GM19023 (cell line): ENCODE measurements around the gene KLHL30.
"Not testable (repeated sequence)": the region's sequence is repeated elsewhere in the genome, so short reads cannot be mapped to it uniquely, and the experiment has no call there.

ENCODE experiments used
- ATAC-seq: cut with Tn5 transposase; IDR thresholded peaks from one replicate; pipeline ENCODE4 v1.9.1; 2021; ENCODE audit warnings: mild to moderate bottlenecking, moderate library complexity; ENCODE audit not compliant: unreplicated experiment

Gene KLHL30

DNA sequence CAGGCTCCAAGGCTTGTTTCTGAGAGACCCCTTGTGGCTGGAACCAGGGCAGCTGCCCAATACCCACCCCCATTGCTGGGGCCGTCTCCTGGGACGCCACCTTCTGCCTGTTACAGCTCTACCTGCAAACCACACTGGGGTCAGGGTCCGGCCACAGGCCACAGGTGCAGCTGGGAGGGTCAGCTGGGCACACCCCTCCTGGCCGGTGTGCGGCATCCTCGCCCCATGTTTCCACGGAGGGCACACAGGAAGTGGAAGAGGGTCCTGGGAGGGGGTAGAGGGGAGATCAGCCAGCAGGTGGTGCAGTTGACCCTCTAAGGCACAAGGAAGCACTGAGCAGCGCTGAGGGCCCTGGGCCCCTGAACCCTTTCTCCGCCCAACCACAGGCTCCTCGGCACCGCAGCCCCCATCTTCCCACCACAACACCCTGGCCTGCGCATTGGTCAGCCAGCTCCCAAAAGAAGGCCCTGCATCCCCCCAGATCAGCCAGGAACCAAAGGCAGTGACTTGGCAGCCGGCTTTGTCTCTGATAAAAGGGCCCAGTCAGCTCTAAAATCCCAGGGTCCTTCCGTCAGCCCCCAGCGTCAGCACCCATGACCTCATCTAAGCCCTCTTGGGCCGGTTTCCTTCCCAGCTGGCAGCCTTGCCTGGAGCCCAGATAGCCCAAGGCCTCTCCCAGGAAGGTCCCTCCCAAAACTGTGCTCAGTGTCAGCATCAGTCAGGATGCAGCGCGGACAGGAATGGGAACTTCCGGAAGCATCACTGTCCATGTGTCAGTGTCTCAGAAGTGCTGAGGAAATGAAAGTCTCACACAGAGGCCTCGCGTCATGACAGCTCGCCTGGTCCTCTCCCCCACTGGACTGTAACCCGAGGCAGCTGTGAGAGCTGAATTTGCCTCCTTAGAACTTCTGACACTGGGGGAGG lies 22.0 kb downstream of the KLHL30 start:
- ATAC-seq, result no peak

DNA sequence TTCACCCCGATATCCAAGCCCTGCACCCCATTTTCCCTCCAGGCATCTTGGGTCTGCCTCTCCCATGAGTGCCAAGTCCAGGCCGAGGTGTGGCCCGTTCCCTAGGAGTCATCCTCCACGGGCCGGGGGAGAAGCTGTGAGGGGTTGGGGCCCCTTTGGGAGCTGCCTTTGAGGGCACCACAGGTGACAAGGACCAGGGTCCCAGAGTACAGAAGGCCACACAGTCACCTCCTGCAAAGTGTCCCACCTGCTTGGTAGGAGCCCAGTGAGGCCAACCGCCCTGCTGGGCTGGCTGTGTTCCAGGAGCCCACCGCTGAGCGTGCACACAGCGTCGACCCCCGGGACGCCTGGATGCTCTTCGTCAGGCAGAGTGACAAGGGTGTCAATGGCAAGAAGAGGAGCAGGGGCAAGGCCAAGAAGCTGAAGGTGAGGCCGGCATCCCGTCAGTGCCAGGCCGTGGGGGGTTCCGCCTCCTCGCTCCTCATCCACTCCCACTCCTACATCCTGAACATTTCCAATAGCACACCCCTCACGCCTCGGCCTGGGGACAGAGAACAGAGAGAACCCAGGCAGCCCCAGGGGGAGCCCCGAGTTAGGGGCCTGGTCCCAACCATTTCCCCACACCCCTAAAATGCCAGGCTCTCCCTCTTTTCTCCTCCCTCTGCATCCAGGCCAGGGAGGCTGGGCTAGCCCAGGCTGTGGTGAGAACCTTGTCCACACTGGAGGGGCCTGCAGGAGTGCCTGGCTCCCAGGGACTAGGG lies 23.0 kb downstream of the KLHL30 start:
- ATAC-seq, result no peak

DNA sequence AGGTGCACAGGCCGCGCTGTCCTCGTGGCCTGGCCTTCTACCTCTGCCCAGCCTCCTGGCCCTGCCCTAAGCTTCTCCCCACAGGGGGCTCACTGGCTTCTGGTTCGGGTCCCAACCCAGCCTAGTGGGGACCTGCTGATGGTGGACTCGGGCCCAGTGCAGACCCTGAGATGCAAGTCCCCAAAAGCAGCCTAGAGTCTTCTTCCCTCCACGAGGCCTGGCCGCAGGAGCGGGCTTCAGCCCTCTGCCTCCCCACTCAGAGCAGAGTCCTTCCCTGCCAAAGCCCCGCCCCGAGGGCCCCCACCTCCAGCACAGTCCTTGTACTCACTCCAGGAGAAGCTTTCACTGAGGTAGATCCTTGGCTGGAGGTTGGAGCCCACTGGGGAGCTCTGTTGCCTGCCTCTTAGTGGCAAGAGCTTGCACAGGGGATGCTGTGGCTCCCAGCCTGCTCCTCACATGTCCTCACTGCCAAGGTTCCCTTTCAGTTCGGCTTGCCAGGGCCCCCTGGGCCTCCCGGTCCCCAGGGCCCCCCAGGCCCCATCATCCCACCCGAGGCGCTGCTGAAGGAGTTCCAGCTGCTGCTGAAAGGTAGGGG lies 23.9 kb downstream of the KLHL30 start:
- ATAC-seq, result no peak

DNA sequence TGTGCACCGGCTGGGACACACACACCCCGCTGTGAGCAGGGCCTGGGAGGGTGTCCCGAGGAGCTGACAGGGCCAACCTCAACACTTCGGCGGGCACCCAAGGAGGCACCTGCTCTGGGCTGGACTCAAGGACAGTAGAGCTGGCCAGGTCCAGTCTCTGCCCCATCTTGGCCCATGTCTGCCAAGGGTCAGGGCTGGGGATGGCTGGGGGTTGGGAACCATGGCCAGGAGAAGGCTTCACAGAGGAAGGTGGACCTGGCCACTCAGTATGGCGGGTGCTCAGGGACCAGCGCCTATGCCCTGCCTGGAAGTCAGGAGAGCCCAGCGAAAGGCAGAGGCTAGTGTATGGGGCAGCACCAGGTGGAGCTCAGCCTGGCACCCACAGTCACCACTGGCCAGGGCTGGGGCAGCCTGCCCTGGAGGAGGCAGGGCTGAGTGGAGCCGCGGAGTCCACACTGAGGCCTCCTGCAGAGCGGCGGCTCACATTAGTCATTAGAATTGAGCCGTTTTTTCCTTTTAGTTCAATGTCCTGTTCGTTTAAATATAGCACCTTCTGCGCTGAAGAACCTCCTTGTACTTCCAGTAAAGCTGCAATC lies 24.5 kb downstream of the KLHL30 start:
- no peak for ATAC-seq

DNA sequence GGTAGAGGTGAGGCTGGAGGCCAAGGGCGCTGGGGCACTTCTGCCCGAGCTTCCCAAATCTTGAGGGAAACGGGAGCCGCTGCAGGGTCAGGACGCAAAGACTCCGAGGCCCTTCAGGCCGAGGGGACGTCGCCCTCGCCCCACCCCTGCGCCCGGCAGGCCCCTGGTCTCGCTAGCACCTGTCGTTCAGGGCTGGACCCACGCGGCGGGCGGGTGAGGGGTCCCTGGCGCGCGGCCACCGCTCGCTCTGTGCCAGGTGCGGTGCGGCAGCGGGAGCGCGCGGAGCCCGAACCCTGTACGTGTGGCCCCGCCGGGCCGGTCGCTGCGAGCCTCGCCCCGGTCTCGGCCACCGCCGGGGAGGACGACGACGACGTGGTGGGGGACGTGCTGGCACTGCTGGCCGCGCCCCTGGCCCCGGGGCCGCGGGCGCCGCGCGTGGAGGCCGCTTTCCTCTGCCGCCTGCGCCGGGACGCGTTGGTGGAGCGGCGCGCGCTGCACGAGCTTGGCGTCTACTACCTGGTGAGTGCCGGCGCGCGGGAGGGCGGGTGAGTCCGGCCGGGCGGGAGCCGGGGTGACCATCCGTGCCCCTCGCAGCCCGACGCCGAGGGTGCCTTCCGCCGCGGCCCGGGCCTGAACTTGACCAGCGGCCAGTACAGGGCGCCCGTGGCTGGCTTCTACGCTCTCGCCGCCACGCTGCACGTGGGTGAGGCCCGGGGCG lies 25.2 kb downstream of the KLHL30 start:
- ATAC-seq, result no peak

DNA sequence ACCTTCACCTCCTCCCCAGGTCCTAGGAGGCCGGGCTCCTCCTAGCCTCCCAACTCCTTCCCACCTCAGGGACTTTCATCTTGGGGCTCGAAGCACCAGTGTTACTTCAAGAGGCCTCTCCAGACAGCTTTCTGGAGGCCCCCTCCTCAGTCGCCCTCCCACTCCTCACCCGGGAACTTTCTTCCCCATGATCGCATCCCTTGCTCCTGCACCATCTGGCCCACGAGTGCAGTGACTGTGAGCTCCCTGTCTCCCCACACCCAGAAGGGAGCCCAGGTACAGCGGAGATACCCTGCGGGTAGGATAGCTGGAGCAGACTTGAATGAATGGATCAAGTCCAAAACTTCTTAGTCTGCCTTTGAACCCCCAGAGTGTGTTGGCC lies 26.4 kb downstream of the KLHL30 start:
- ATAC-seq, result no peak

DNA sequence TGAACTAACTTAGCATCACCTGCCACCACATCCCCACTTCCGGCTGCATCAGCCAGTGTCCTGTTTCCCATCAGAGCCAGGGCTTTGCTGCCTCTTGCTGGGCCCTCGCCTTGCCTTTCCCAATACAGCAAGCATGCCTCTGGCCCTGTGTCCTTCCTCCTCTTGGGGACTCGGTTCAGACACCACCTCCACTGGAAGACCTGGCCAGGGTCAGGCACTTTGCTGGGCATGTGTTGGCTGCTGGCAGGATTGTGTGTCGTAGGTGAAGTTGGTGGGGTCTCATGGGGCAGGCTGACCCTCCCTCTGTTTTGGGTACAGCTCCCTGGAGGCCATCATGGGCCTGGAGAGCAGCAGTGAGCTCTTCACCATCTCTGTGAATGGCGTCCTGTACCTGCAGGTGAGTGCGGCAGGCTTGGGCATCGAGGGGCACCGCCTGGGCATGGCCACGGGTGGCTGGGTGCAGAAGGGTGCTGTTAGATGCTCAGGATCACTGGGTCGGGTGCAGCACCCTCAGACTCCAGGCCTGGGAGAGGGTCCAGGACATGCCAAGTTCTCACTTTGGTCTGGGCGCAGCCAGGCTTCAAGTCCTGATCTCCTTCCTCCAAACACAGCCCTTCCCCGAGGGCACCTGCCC lies 26.9 kb downstream of the KLHL30 start:
- ATAC-seq, result no peak

DNA sequence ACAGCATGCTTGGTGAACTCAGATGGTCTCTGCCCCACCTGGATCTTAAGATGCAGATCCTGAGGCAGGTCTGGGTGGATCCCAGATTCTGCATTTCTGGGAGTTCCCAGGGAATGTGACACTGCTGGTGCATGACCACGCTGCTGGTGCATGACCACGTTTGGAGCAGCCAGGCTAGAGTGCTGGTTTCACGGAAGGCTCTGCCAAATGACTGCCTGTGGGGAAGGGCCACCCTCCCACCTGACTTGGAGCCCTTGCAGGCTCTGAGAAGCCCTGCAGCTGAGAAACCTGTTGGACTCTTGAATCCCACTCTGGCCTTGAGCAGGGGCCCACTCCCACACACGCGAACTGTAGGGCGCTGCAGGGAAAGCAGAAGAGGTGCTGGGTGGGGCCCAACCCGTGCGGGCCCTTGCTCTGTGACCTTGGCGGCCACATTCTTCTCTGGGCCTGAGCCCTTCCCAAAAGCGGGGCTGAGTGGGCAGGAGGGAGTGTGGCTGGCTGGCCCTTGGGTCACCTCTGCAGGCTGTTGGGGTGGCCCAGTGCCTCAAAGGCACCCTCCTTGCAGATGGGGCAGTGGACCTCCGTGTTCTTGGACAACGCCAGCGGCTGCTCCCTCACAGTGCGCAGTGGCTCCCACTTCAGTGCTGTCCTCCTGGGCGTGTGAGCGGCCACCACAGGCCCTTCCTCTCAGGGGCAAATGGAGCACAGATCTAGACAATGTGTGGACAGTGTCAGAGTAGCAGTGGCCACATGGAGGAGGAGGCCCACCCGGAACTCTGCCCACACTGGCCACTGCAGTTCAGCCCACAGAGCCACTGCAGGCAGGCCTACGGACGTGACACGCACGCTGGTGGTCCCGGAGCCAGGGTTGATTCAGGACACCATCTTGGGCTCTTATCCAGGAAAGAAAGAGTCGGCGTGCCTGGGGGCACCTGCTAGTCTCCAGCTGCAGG lies 28.2 kb downstream of the KLHL30 start:
- no peak for ATAC-seq

DNA sequence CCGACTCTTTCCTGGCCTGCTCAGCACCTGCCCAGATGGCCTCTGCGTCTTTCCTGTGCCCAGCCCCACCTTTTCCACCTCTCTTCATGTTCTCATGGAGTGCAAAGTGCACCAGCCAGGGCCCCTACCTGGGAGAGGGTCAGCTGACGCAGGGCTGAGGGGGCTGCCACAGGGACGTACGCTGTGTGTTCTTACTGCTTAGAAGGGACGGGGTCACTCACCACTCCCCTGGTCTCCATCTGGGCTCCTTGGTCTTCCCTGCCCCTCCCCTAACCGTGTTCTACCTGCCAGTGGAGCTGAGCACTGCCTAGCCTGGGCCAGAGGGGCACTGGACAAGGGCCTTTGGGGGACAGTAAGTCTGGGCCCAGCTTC lies 28.9 kb downstream of the KLHL30 start:
- ATAC-seq, result no peak

DNA sequence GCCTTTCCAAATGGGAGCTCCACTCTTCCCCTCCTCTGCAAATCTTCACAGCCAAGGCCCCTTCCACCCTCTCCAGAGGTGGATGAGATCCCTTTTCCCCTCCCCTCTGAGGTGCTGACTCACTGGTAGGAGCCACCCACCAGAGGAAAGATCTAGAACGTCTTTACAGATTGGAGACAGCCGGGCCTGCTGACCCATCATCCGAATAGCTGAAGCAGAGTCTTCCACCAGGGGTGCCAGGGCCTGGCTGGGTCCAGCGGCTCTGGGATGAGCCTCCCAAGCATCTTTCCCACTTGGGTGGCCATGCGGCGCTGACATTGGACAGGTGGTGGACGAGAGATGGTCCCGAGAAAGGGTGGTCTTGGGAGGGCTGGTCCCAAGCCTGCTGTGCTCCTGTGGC lies 29.3 kb downstream of the KLHL30 start:
- ATAC-seq, result no peak

DNA sequence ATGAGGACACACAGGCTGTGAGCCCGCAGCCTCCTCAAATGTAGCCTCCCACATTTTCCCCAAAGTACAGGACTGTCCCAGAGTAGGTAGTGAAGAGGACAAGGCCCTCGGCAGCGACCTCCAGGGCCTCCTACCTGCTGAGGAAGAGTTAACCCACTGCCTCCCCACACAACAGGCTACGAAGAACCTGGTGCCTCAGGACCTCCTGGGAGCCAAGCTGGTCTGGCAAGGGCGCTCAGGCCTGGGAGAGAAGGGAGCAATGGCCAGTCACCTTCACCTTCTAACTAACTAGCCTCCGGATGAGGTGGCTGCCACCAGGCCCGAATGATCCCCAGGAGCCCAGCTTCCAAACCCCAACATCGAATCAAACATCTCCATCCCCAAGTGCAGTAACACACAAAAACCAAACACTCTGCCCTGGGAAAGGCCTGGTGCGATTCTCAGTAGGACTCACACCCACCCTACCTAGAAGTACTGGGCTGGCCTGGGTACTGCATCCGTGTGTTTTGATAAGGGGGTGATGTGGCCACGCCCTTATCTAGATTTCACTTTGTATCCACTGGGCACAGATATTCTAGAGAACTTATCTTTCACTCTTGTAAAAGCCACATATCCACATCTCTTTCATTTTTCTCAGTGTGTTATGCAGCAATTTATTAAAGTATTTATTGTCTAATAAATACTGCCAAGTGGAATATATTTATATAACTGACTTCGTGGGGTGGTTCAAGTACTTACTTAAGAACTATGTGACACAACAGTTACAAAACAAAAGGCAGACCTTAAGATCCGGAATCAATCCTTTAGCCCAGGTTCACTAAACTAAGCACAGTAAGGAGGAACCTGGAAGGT lies 30.0 kb downstream of the KLHL30 start:
- no peak for ATAC-seq

DNA sequence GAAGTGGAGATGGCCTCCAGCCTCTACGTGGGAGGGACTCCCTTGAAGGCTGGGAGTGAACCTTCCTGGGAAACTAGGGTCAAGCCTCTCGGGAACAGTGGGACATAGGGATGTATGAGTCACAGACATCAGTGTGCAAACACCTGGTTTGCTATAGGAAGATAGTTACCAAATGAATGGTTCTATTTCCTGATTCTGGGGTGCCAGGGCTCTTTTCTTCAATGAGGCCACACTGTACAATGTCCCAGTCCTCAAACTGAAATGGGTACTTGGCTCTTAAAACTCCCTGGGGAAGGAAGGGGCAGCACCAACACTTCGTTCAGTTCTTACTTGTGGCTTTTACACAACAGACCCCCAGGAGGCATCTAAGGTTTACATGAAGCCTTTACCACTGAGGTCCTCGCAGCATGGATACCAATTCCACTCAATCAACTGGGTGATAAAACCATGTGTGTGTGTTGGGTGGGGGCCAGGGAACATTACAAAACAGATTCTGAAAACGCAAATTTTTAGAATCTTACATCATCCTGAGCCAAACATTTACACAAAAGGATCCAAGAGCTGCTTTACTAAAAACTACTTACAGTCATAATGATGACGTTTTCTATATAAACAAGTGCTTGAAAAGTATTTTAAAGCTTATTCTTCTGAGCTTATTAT lies 30.7 kb downstream of the KLHL30 start:
- ATAC-seq, result no peak

DNA sequence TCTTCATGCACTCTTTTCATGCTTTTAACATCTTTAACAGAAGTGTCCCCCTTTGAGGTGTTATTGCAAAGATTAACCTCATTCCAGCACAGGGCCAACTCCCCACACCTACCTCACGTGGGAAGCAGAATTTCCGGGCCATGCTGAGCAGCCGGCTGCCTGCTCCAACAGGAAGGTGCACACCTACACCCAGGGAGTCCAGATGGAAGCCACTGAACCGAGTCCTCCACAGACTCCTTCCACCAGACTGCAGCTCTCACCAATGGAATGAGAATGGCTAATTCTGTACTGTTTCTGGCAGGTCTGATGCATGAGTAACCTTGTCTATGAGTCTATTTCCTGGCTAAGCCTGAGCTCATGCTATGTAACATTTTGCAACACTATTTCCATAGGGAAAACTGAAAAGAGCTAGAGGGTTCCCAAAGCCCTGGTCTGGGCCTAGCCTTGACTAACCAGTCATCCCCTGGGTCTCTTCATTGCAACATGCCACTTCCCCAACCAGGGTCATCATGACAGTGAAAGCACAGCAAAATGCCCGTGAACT lies 31.3 kb downstream of the KLHL30 start:
- ATAC-seq, result no peak

DNA sequence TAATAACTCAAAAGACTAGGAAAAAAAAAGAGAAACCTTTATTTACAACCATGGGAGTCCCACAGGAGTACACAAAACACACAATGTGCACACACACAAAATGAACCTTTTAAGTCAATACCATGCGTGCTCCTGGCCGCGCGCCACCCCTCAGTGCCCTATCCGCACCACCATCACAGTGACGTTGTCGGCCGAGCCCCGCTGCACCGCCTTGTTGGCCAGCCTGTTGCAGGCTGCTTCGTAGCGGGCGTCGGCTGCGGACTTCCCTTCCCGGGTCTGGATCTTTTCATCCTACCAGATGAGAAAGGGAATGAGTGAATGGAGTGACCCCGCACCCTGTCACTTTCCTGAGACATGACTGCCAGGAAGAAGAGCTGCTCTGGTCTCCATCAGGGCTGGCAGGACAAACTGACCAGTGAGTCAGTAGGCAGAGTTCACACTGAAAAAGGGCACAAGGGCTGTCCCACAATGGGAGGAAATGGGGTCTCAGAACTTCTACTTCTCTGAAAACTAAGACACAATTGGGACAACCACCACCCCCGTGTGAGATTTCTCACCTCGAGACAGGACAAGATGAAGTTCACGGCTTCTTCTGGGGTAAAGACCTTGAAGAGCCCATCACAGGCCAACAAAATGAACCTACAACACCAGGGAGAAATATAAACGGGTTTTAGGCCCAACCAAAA lies 32.1 kb downstream of the KLHL30 start:
- no peak for ATAC-seq

DNA sequence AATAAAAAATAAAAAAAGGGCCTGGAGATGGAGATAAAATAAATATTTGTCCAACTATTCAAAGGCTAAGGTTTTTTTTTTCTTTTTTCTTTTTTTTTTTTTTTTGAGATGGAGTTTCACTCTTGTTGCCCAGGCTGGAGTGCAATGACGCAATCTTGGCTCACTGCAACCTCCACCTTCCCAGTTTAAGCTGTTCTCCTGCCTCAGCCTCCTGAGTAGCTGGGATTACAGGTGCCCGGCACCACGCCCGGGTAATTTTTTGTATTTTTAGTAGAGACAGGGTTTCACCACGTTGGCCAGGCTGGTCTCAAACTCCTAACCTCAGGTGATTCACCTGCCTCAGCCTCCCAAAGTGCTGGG lies 32.6 kb downstream of the KLHL30 start:
- not testable (repeated sequence) for ATAC-seq

DNA sequence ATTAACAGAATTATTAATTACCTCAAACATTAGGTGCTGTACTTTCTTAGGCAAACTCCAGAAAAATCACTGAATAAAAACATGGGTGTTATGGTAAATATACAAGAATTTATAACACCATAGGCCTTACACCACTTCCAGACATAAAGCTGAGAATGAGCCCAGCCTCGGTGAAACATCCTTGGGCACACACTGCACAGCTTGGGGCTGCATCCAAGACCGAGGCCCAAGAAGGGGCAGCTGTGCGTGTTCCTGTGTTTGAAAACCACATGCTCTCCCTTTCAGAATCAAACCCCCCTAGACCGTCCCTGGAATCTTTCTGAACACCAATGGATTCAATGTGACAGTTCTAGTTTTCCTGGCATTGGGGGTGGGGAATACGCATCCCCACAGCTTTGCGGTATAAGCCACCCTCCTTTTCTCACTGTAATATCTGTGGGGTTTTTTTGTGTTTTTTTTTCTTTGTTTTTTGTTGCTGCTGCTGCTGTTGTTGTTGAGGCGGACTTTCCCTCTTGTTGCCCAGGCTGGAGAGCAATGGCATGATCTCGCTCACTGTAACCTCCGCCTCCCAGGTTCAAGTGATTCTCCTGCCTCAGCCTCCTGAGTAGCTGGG lies 33.2 kb downstream of the KLHL30 start:
- ATAC-seq, result no peak

DNA sequence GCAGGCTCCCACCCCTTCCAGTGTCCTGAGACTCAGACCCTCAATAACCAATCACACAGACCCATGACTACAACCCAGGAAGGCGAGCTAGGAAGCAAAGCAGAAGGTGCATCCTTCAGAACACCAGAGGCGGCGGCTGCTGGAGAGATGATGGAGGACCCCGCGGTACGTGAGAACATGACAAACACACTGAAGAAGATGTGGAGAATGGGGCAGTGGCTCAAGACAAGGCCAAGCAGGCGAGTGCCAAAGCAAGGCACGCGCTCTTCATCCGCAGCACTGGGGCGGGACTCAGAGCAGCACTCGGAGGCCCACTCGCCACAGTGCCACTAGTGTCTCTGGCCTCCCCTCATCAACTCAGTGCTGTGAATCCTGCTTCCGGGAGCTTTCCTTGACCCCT lies 34.0 kb downstream of the KLHL30 start:
- ATAC-seq, result no peak
